WERI-Rb-1 (cell line): ENCODE measurements around the gene STK35.

Experiments
- DNase-seq: peaks from one replicate; pipeline ENCODE4 v3.0.0-alpha.2; 2020
- H3K27ac ChIP-seq: fragments of 250-450 bp; sonication (Bioruptor Pico); 2 replicates; pipeline ENCODE4 v1.5.1; 2020; ENCODE audit warnings: mild to moderate bottlenecking, moderate library complexity
- H3K27me3 ChIP-seq: fragments of 250-450 bp; sonication (Bioruptor Pico); 2 replicates; pipeline ENCODE4 v1.5.1; 2021; ENCODE audit warnings: mild to moderate bottlenecking, low read depth, moderate library complexity; ENCODE audit not compliant: insufficient read depth, severe bottlenecking
- H3K36me3 ChIP-seq: fragments of 250-450 bp; sonication (Bioruptor Pico); 2 replicates; pipeline ENCODE4 v1.5.1; 2020; ENCODE audit warnings: mild to moderate bottlenecking, moderate library complexity
- H3K4me3 ChIP-seq: 2 replicates; pipeline ENCODE4 v1.5.1; 2011; ENCODE audit warnings: low read depth, mild to moderate bottlenecking, control low read depth, low read length
- H3K9me3 ChIP-seq: fragments of 250-450 bp; sonication (Bioruptor Pico); 2 replicates; pipeline ENCODE4 v1.5.1; 2021; ENCODE audit warnings: mild to moderate bottlenecking, moderate library complexity; ENCODE audit not compliant: severe bottlenecking
- CTCF ChIP-seq: IDR thresholded peaks from 2 replicates; pipeline ENCODE4 v1.5.1; 2011; ENCODE audit warnings: low read depth, mild to moderate bottlenecking, control low read depth, inconsistent platforms, low read length

STK35 gene

DNA sequence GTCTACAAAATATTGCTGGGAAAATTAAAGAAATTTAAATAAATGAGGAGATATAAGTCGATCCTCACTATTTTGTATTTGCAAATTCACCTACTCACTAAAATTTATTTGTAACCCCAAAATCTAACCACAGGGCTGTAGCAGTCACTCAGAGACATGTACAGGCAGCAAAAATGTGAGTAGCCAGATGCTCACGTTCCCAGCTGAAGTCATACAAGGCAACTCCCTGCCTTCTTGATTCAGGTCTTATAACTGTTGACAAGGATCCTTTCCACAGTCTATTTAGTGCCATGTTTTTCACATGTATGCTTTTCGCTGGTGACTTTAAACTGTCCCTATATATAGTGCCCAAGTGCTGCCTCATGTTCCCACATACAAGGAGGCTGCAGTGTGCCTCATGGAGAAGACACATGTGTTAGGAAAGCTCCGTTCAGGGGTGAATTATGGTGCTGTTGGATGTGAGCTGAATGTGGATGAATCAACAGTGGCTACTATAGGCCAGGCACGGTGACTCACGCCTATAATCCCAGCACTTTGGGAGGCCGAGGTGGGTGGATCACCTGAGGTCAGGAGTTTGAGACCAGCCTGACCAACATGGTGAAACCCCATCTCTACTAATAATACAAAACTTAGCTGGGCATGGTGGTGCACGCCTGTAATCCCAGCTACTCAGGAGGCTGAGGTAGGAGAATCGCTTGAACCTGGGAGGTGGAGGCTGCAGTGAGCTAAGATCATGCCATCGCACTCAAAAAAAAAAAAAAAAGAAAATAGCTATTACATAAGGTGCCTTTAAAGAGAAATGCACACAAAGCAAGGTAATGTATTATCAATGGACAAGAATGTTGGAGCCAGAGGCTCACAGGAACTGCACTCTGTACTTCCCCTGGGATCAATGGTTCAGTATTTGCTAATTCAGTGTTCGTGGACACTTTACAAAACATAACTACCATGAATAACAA is 55.3 kb downstream of the STK35 start:
- Histone ChIP-seq H3K27me3 (no peaks in the 10 kb centered on the region), H3K4me3 (no peak overlapping the region), H3K9me3 (no peaks in the 10 kb centered on the region), H3K36me3 (no peaks in the 10 kb centered on the region), H3K27ac (no peak overlapping the region)
- no peak for TF ChIP-seq CTCF
- DNase-seq: no peak

- Histone ChIP-seq H3K9me3 (no peaks in the 10 kb centered on the region), H3K27ac (no peak overlapping the region), H3K27me3 (no peaks in the 10 kb centered on the region), H3K4me3 (no peak overlapping the region), H3K36me3 (no peaks in the 10 kb centered on the region)
- DNase-seq: no peak
- no peak for TF ChIP-seq CTCF
Measured at GRCh38 chr20:2162125-2162822, 60.6 kb downstream of the STK35 start.

GRCh38 chr20:2162823-2163166 is 61.2 kb downstream of the STK35 start:
- Histone ChIP-seq H3K4me3 (no peak overlapping the region), H3K27me3 (no peaks in the 10 kb centered on the region), H3K36me3 (no peaks in the 10 kb centered on the region), H3K27ac (no peak overlapping the region), H3K9me3 (no peaks in the 10 kb centered on the region)
- no peak for TF ChIP-seq CTCF
- no peak for DNase-seq

DNA sequence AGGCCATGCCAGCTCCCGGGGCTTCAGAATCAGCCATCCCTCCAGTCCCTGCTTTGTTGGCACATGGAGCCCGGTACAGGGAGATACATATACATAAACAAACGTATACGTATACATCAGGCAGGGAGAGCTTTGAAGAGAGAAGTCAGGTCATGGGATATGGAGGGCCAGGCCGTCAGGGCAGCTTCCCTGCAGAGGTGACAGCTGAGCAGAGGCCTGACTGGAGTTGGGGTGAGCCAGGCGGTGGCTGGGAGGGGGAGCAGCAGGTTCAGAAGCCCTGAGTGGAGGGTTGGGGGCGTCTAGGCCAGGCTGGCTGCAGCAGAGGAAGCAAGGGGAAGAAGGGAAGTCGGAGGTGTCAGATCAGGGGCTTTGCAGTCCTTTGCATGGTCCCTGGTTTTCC is 61.7 kb downstream of the STK35 start:
- no peaks in the 10 kb centered on the region for H3K27me3 ChIP-seq
- H3K36me3 ChIP-seq: no peaks in the 10 kb centered on the region
- no peak for DNase-seq
- TF ChIP-seq CTCF: no peak
- H3K4me3 ChIP-seq: no peak overlapping the region
- H3K27ac ChIP-seq: no peak overlapping the region
- H3K9me3 ChIP-seq: no peaks in the 10 kb centered on the region

GRCh38 chr20:2163757-2164156 is 62.1 kb downstream of the STK35 start:
- no peak overlapping the region for H3K4me3 ChIP-seq
- no peaks in the 10 kb centered on the region for H3K27me3 ChIP-seq
- DNase-seq: no peak
- TF ChIP-seq CTCF: no peak
- H3K27ac ChIP-seq: no peak overlapping the region
- H3K36me3 ChIP-seq: no peaks in the 10 kb centered on the region
- no peaks in the 10 kb centered on the region for H3K9me3 ChIP-seq
